Measurements from ENCODE around the gene CAPN10.

GRCh38 chr2:240593703-240594451, 7.3 kb downstream of the CAPN10 start:
- TF ChIP-seq EZH2 (IDR thresholded peaks at IDR 0.05; ENCODE audit: low read length) (no peak), CTCF (optimal IDR thresholded peaks at IDR 0.05 in 1 of 3, IDR thresholded peaks at IDR 0.05 in 1 of 3, conservative IDR thresholded peaks at IDR 0.05 in 1 of 3; ENCODE audit: extremely low read depth in 1 of 3, insufficient read depth in 2 of 3, low read length in 3 of 3) (no peak)

Measured in keratinocyte (primary cell).